HL-60 (cell line): ENCODE measurements around the gene PPM1M.
A peak's percentile ranks its signal among the peaks of the same experiment; 100 is the strongest.

Experiments
- DNase-seq, 2 experiments: peaks; one replicate each; pipeline ENCODE4 v3.0.0-alpha.2; 2010 to 2020; ENCODE audit warnings: low read depth in 1 of 2, low spot score in 1 of 2
- H3K27ac ChIP-seq: fragments of 250-450 bp; sonication (Bioruptor Pico); replicated peaks from 2 replicates; pipeline ENCODE4 v1.5.1; 2020; ENCODE audit warnings: mild to moderate bottlenecking, moderate library complexity
- H3K27me3 ChIP-seq: fragments of 250-450 bp; sonication (Bioruptor Pico); 2 replicates; pipeline ENCODE4 v1.5.1; 2021; ENCODE audit warnings: mild to moderate bottlenecking, moderate library complexity; ENCODE audit not compliant: insufficient read depth, poor library complexity, severe bottlenecking
- H3K4me3 ChIP-seq: replicated peaks from 2 replicates; pipeline ENCODE4 v1.5.1; 2011; ENCODE audit warnings: mild to moderate bottlenecking, control low read depth, low read length; ENCODE audit not compliant: insufficient read depth
- GABPA ChIP-seq: IDR thresholded peaks from 2 replicates; pipeline ENCODE4 v1.6.1; 2012; ENCODE audit warnings: low read depth
- POLR2AphosphoS5 ChIP-seq: IDR thresholded peaks from 2 replicates; pipeline ENCODE4 v1.6.1; 2012; ENCODE audit warnings: low read depth
- SPI1 ChIP-seq: IDR thresholded peaks from 2 replicates; pipeline ENCODE4 v1.6.1; 2012; ENCODE audit warnings: low read depth, mild to moderate bottlenecking, borderline replicate concordance
- long read RNA-seq: library from polyadenylated mRNA; unstranded; transcript quantifications from one replicate; pipeline ENCODE4 v2.0.0, GENCODE V29; 2020
- TF ChIP-seq, protein P1 (sequence below): IDR thresholded peaks from one replicate; pipeline ENCODE4 v1.5.1; 2011; ENCODE audit warnings: low read length, control low read depth, inconsistent platforms; ENCODE audit not compliant: insufficient read depth
- TF ChIP-seq, protein P2 (sequence below): IDR thresholded peaks from 2 replicates; pipeline ENCODE4 v1.6.1; 2012; ENCODE audit warnings: low read depth; ENCODE audit not compliant: insufficient replicate concordance

The PPM1M gene, protein sequence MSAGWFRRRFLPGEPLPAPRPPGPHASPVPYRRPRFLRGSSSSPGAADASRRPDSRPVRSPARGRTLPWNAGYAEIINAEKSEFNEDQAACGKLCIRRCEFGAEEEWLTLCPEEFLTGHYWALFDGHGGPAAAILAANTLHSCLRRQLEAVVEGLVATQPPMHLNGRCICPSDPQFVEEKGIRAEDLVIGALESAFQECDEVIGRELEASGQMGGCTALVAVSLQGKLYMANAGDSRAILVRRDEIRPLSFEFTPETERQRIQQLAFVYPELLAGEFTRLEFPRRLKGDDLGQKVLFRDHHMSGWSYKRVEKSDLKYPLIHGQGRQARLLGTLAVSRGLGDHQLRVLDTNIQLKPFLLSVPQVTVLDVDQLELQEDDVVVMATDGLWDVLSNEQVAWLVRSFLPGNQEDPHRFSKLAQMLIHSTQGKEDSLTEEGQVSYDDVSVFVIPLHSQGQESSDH
- long read RNA-seq, result 0 reads

DNA sequence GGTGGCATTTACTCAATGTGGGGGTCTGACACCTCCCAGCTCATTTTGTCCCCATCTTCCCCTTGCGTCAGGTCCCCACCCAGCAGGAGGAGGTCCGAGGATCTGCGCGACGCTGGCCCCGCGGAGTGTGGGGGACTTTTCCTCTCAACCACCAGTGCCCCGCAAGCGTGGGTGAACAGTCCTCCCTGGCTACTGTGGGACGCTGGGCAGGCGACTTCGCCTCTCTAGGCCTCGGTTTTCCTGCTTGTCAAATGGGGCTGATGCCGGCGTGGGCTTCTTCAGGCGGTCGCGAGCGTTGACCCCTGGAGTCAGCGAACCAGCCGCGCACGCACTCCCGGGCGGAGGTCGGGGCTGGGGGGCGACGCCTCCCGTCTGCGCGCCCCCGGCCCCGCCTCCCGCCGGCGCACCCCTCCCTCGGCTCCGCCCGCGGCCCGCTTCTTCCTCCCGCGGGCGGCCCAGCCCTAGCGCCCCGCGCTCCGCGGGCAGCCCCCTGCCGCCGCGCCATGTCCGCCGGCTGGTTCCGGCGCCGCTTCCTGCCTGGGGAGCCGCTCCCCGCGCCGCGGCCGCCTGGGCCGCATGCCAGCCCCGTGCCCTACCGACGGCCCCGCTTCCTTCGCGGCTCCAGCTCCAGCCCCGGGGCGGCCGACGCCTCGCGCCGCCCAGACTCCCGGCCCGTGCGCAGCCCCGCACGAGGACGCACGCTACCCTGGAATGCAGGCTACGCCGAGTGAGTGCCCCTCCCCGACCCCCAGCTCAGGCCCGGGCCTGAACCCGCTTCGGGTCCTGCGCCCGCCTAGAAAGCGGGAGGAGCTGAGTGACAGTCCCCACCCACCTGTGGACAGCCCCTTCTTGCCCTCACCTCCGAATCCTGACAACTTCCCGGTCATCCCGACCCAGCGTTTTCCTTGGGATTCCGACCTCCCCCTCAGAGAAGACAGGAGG is at the start of gene PPM1M:
Gene PPM1M, plus strand, starts transcription at position 438 of the 942 bp plus-strand sequence. Its CDS starts 66 bp downstream, at position 504.
- no peak for DNase-seq
- Histone ChIP-seq H3K4me3 (no peak within 1 kb of the TSS), H3K27ac (peak within 1 kb of the TSS; percentile 69), H3K27me3 (no peaks in the 10 kb centered on the region)
- TF ChIP-seq, protein P1, sequence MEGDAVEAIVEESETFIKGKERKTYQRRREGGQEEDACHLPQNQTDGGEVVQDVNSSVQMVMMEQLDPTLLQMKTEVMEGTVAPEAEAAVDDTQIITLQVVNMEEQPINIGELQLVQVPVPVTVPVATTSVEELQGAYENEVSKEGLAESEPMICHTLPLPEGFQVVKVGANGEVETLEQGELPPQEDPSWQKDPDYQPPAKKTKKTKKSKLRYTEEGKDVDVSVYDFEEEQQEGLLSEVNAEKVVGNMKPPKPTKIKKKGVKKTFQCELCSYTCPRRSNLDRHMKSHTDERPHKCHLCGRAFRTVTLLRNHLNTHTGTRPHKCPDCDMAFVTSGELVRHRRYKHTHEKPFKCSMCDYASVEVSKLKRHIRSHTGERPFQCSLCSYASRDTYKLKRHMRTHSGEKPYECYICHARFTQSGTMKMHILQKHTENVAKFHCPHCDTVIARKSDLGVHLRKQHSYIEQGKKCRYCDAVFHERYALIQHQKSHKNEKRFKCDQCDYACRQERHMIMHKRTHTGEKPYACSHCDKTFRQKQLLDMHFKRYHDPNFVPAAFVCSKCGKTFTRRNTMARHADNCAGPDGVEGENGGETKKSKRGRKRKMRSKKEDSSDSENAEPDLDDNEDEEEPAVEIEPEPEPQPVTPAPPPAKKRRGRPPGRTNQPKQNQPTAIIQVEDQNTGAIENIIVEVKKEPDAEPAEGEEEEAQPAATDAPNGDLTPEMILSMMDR, result no peak
- TF ChIP-seq, protein P2, sequence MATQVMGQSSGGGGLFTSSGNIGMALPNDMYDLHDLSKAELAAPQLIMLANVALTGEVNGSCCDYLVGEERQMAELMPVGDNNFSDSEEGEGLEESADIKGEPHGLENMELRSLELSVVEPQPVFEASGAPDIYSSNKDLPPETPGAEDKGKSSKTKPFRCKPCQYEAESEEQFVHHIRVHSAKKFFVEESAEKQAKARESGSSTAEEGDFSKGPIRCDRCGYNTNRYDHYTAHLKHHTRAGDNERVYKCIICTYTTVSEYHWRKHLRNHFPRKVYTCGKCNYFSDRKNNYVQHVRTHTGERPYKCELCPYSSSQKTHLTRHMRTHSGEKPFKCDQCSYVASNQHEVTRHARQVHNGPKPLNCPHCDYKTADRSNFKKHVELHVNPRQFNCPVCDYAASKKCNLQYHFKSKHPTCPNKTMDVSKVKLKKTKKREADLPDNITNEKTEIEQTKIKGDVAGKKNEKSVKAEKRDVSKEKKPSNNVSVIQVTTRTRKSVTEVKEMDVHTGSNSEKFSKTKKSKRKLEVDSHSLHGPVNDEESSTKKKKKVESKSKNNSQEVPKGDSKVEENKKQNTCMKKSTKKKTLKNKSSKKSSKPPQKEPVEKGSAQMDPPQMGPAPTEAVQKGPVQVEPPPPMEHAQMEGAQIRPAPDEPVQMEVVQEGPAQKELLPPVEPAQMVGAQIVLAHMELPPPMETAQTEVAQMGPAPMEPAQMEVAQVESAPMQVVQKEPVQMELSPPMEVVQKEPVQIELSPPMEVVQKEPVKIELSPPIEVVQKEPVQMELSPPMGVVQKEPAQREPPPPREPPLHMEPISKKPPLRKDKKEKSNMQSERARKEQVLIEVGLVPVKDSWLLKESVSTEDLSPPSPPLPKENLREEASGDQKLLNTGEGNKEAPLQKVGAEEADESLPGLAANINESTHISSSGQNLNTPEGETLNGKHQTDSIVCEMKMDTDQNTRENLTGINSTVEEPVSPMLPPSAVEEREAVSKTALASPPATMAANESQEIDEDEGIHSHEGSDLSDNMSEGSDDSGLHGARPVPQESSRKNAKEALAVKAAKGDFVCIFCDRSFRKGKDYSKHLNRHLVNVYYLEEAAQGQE, result no peak
- TF ChIP-seq POLR2AphosphoS5 (no peak), GABPA (no peak), SPI1 (no peak)

DNA sequence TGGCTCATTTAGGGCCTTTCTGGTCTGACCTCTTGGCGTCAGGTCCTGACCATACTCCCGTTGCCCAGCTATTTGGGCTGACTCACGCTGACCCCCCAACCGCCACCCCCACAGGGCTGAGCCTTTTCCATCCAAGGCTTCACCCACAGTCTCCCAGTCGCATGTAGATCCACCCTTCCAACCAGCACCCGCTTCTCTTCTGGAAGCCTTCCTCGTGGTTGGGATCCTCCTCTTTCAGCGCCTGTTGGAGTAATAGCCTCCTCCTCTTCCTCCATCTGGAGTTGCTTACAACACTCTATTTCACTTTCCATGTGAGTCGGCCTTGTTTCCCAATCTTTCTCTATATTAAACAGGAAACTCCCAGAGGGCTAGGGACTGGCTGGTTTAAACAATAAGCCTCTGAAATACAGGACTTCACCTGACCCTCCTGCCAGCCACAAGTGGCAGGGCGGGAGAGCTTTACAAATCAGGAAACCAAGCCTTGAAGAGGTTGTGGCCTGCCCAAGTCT is 49.7 kb upstream of the PPM1M start:
- TF ChIP-seq, protein P1, result no peak
- TF ChIP-seq POLR2AphosphoS5, result 0 out of 2 replicates have a peak, but pooled peaks have one; percentile 31
- peak; percentile 78 to 88 for DNase-seq

DNA sequence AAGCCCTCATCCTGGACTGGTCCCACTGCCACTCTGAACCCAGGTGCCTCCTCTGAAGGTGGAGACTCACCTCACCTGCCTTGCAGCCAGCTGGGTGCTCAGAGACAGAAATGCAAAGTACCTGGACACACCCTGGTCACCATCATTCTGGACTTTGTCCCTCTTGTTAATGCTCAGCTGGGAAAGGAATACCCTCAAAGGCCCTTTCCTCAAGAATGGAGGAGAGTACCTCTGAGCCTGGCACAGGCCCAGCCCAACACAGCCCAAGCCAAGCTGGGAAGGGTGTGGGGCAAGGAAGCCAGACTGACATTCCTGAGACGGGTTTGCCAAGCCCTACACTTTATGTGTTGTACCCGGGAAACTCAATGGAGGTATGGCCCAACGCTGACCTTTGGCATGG is 48.6 kb upstream of the PPM1M start:
- Histone ChIP-seq H3K4me3 (no peak overlapping the region), H3K27me3 (no peaks in the 10 kb centered on the region), H3K27ac (peak overlapping the region; percentile 88)
- TF ChIP-seq GABPA (no peak), SPI1 (no peak), POLR2AphosphoS5 (no peak)
- TF ChIP-seq, protein P1, result no peak
- TF ChIP-seq, protein P2, result no peak
- no peak for DNase-seq

More for the DNA sequence above, 49.7 kb upstream of the PPM1M start:
- H3K27me3 ChIP-seq, result no peaks in the 10 kb centered on the region
- peak overlapping the region; percentile 88 for H3K27ac ChIP-seq
- no peak overlapping the region for H3K4me3 ChIP-seq
